Posterior vena cava (tissue), 2 donors: ENCODE measurements around the gene KRTAP19-8. TPM values are rescaled to one million over a fixed set of nuclear protein-coding genes. Genes with fewer than 3 reads are reported as not detected.

Experiments
- DNase-seq: peaks from one replicate; pipeline ENCODE4 v3.0.0-alpha.2; 2020; ENCODE audit warnings: low spot score
- intact Hi-C, 2 donors: fragments of 100-400 bp; cut with DNase I; formaldehyde crosslinking; loops; one replicate each; pipeline versions ENCODE4 v1.14.1 to v1.14.2; 2022 to 2023
- long read RNA-seq, 2 donors: library from polyadenylated mRNA; unstranded; transcript quantifications; one replicate each; pipeline ENCODE4 v2.0.0, GENCODE V29; 2020 to 2021
- total RNA-seq, 2 donors: library from RNA; stranded (reverse); fragmentation: NEBNext Ultra II Directional; extraction: Animal tissue kit (Norgen Biotek cat#: 25700); gene quantifications; one replicate each; pipeline ENCODE4 v1.2.1, GENCODE V29; 2021
- donor health status: DM: yes; HTN: yes; CAD: no.
- donor health status: DM: yes; HTN: yes; CAD: no.

The KRTAP19-8 gene, protein sequence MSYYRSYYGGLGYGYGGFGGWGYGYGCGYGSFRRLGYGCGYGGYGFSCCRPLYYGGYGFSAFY
- not detected for total RNA-seq
- long read RNA-seq, donor 1, result 0 reads
- long read RNA-seq, donor 2, result 0 reads

DNA sequence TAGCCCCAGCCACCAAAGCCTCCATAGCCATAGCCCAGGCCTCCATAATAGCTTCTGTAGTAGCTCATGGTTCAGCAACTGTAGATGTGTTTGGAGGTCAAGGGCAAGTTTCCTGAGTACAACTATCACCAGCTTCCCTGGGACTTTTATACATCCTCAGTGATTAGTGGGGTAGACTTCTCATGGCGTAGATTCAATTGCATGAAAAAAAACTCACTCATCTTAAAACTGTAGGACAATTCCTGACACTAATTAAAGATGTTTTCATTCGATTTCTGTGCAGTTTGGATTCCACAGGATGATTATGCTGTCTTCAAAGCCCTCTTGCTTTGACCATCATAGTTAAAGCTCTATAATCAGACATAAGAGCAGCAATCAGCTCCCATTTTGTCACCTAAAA lies at the start of gene KRTAP19-8:
Gene KRTAP19-8 (minus strand): TSS at position 101 of the 400 bp plus-strand sequence. CDS start 33 bp downstream, at position 68.
- no peak for DNase-seq
- intact Hi-C loops, result no loop called here

DNA sequence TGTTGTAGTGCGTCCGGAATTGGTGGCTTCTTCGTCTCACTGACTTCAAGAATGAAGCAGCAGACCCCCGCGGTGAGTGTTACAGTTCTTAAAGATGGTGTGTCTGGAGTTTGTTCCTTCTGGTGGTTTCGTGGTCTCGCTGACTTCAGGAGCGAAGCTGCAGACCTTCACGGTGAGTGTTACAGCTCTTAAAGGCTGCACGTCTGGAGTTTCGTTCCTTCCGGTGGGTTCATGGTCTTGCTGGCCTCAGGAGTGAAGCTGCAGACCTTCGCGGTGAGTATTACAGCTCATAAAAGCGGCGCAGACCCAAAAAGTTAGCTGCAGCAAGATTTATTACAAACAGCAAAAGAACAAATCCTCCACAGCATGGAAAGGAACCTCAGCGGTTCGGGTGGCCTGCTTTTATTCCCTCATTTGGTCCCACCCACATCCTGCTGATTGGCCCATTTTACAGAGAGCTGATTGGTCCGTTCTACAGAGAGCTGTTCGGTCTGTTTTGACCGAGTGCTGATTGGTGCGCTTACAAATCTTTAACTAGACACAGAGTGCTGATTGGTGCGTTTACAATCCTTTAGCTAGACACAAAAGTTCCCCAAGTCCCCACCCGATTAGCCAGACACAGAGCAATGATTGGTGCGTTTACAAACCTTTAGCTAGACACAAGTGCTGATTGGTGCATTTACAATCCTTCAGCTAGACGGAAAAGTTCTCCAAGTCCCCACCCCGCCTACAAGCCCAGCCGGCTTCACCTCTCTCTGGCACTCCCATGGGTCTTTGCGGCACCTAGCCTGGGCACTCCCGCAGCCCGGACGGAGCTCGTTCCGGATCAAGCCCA lies 49.6 kb upstream of the KRTAP19-8 start:
- DNase-seq, result no peak
- intact Hi-C loops, result no loop called here

DNA sequence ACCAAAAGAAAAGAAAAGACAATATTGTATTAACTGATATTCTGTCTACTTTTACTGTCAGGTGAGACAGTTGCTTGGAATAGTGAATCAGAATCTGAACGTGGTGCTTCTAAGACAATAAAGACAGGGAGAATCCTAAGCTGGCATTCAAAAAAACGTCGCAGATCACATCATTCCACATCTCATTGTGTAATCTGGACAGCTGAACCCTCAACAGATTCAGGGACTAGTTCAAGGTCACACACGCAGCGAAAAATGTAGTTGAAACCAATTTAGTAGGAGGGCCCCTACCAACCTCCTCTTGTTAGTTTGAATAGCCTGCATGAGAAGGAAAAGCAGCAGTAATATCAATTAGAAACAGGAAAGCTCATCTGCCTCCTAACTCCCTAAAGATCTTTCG lies 46.4 kb upstream of the KRTAP19-8 start:
- intact Hi-C loops, result no loop called here
- DNase-seq, result no peak

DNA sequence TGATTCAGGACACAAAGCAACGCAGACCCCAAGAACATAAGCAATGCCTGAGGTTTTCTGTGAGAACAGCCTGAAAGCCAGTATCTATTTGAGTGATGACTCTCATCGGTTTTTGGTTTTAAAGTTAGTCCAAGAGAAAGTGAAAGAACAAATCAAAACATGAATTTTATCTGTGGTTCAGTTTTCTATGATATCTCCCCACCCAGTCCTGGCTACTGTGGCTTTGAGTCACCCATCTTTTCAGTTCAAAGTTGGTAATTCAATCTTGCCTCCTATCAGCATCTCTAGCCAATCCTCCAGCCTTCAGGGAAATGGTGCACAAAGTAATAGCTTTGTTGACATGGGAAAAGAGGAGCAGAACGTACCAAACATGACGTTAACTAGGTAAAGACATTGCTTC lies 40.5 kb upstream of the KRTAP19-8 start:
- intact Hi-C loops, result loop anchor here in 1 of 2 donors (10.0 kb wide), 1 partner anchor 314 kb away; no protein-coding TSS in a partner anchor

DNA sequence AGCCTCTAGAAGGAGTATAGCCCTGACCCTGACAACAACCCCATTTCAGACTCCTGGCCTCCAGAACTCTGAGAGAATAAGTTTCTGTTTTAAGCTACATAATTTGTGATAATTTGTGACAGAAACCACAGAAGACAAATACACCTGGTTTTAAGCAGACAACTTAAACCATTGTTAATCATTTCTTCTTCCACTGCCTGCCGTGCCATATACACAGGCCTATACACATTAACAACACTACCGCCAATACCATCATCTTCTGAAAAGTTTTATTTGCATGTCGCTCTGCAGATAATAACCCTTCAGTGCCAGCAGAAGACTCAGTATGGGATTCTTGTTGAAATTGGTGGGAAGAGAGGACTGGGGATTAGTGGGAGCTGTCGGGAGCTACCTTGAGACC lies 39.9 kb upstream of the KRTAP19-8 start:
- intact Hi-C loops, result loop anchor here in 1 of 2 donors (10.0 kb wide), 1 partner anchor 313 kb away; no protein-coding TSS in a partner anchor
- no peak for DNase-seq

More for the DNA sequence above, 40.5 kb upstream of the KRTAP19-8 start:
- no peak for DNase-seq

DNA sequence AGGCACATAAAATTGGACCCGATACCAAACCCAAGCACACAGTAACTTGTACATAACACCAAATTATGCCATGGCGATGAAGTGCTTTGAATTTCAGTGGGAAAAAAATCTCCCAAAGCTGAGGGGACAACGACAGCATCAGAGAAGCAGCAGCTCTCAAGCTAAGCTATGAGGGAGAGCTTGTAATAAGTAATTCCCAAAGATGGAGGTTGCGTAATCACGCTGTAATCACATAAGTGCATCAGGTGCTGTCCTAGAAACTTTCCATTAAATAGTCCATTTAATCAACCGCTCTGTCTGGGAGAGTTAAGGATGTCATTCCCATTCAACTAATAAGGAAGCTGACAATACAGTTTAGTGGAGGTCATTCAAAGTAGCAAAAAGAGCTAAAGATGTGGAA lies 37.6 kb upstream of the KRTAP19-8 start:
- intact Hi-C loops, result loop anchor here in 1 of 2 donors (10.0 kb wide), 1 partner anchor 311 kb away; no protein-coding TSS in a partner anchor
- DNase-seq, result no peak

DNA sequence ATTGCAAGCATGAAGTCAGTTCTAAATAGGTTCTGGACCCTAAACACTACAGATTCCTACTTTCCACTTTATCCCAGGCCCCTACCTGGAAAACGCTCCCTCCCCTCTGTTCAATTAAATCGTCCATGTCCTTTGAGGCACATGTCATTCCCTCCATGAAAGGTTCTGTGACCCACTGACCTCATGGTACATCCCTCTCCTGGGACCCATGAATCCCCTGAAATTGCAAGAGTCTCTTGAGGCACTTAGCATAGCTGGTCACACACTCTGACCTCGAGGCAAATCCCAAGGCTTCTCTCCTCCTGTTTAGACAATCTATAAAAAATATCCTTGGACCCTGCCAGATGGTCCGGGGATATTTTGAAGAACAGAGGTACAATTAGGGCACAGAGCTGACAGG lies 34.3 kb upstream of the KRTAP19-8 start:
- DNase-seq, result no peak
- intact Hi-C loops, result loop anchor here in 1 of 2 donors (10.0 kb wide), 1 partner anchor 308 kb away; no protein-coding TSS in a partner anchor

DNA sequence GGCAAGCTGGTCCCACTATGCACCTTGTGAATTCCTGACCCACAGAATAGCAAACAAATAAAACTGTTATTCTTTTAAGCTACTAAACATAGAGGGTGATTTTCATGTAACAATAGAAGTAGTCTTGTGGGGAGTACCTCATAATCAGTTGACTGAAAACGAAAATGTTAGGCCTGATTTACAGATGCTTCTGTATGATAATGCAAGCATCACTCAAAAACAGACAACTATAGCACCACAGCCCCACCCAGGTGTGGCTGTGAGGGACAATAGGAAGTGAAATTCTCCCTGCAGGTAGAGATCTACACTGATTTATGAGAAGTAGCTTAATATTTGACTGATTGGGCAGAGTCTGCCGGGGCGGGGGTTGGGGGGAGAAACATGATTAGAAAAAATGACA lies 26.5 kb upstream of the KRTAP19-8 start:
- no peak for DNase-seq
- intact Hi-C loops, result no loop called here

DNA sequence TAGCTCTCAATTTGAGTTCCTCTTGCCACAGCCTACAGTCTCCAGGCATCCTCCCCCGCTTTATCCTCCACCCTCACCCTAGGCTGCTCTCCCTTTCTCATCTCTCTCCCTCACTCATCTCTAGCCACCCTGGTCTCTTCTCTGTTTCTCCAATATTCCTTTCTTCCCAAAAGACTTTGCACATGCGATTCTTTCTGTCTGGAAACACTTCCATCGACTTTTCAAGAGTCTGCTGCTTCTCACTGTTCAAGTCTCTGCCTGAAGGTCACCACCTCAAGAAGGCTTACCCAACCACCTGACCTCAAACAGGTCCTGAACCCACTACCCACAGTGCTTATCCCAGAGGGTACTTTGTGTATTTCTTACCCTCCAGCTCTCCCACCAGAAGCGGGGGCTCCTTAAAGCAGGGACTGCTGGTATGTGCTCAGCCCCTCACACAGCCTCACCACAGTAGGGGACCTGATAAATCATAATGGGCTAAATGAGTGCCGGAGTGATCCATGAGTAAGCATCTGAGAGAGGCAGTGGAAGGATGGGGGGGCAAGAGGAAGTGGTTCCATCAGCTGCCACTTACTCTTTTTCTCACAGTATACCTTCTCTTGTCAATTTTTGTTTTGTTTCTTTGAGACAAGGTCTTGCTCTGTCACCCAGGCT lies 14.3 kb upstream of the KRTAP19-8 start:
- intact Hi-C loops, result no loop called here
- no peak for DNase-seq

DNA sequence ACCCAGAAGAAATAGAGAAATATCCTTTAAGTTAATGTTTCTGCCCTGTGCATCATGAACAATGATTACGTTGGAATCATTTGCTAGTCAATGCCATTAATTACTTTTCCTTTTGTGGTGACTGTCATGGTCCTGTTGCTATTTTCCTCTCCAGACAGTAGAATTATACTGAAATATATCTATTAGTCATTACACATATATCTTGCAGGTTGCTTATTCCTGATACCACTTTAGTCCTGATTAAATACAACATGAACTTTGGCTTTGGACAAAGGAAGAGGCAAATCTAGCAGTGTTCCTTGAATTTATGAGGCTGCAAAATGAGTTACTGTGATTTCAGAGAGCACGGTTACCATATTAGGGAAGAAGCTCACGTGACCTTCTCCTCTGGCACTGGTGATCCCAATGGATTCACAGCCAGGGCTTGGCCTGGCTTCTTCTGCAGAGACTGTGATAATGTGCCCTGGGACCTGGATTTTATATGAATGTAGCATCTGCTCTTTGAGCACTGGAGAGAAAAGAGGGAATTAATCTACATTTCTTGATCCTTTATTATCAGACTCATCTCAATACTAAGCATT lies 12.4 kb upstream of the KRTAP19-8 start:
- DNase-seq, result no peak
- intact Hi-C loops, result no loop called here

DNA sequence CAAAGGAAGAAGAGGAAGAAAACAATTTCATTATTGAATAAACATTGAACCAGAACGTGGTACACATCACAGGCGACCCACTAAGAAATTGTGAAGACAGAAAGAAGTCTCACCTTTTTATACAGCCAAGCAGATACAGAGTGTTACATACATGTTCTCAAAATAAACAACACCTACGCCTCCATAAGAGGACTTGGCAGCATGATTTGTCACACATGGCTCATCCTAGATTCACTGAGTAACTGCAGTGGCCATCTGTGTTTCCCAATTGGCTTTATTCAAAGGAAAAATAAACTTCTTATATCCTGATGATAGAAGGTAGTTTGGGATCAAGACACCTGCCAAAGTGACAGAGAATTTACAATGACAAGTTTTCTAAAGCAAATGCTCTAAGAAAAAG lies 7.6 kb upstream of the KRTAP19-8 start:
- no peak for DNase-seq
- intact Hi-C loops, result no loop called here

DNA sequence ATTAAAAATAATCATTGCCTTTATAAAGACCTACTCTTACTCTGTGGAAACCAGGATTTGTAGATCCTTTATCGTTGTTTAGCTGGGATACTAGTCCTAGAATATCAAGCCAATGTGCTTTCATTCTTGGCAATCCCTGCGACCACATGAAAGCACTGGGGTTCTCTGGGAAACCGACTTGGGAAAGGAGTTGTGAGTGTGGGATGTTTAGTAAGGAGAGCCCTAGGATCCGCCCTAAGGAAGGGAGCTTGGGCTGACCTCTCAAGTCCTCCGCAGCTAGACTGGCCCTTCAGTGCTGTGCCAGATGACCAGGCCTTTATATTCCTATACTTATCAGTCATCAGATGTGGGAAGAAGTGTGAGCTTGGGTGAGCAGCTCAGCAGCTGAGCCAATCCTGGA lies 5.2 kb upstream of the KRTAP19-8 start:
- intact Hi-C loops, result no loop called here
- DNase-seq, result no peak

DNA sequence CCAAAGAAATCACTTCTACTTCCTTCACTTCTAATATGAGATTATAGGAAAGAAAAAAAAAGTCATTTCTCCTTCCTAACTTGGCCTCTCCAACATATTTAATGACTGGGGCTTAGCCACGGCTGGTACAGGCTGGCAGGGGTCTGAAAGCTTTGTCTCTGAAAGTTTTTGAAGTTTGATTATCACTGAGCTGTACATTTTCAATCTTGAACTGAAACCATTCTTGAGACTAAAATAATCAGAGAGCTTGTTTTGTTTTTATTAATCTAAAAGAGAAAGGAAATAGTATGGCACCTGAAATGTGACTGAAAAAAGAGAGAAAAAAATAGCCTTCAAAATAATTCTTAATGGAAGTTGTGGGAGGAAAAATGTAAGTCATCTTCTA lies 3.8 kb upstream of the KRTAP19-8 start:
- intact Hi-C loops, result no loop called here
- DNase-seq, result no peak

DNA sequence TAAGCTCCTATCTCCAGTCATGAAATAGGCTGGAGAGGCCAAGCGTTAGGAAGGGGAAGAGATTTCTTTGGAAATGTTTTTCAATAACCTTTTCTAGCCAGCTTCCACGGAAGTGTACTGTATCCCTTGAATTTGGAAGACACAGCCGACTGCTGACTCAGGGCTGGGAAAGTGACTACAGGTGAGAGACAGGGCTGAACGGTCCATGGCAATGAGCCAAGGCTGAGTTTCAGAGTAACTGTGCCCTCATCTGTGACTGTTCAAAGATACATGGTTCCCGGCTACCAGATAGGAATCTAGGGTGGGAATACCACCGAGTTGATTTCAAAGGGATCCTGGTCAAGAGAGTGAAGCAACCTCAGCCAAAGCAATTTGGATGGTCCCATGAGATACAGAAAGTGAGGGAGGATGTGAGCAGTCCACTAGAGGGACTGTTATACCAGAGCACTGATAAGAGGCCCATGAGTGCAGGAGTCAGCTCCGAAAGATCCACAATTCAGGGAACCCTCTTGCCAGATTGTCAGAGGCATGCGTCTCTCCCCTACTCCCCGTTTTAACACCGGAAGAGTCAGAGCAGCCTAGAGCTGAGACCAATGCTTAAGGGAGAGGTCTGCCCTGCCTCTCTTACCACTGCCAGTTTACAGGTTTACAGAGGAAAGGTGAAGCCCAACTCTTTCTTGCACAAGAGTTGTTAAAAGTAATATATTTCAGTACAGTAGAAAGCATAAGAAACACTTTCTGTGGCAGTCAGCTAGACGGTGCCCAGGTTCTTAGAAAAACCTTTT lies 3.2 kb upstream of the KRTAP19-8 start:
- intact Hi-C loops, result no loop called here
- no peak for DNase-seq

DNA sequence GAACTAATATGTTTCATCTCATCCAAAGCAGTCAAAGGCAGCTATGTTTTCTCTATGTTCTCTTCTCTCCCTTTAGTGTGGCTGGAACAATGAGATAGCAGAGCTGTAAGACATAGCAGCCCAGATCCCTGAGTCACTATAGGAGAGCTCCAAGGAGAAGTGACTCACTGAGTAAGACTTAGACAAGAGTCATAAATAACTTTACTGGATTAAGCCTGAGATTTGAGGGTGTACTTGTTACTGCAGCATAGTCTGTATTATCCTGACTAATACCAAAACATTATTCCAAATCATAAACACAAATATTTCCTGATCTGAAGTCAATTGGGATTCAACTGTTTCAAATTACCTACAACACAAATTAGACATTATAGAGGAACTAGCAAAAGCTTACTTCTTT lies 3.9 kb downstream of the KRTAP19-8 start:
- no peak for DNase-seq
- intact Hi-C loops, result no loop called here

DNA sequence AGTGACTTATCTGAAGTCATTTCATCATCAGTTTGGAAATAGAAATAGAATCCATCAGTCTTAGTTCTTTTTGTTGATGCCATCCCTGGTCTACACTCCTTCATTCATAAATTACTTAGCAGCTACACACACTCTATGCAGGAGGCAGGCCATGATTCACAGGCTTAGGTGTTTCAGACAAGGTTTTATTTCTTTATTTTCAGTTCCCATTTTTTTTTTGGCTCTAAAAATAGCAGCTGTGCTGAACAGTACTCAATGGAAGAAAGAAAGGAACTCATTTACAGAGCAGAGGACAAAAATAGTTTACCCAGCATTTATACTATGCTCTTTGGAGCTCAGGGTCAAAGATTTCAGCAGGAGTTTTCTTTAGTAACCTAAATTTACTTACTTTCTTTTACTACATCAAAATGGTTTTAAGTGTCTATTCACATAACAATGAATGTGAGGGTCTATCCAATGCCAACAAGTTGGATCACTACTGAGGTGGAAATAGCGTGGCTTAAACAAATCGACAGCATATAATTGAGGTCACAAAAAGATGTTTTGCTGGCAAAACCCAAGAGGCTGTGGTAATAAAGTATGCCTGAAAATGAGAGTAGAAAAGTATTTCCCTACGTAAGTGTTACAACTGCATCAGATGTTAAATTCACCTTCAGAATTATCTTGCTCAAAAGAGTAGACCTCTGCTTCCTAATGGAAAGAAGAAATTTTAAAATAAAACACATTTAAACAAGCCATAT lies 7.7 kb downstream of the KRTAP19-8 start:
- no peak for DNase-seq
- intact Hi-C loops, result no loop called here

DNA sequence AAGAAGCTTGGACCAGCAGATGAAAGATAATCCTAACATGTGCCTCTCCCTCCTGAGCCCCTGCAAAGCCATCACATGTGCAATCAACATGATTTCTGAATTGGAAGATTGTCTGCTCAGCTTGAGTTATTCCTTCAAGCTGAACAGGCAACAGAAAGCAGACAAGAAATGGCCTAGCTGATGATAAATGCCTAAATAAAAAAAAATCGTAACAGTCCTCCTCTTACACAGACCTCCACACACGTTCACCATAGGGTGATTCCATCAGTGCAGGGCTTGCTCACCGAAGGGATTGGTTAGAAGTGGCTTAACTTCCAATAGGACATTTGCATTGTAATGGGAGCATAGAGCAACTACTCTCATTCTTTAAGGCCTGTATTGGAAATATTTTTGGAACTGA lies 14.6 kb downstream of the KRTAP19-8 start:
- intact Hi-C loops, result no loop called here
- DNase-seq, result no peak

DNA sequence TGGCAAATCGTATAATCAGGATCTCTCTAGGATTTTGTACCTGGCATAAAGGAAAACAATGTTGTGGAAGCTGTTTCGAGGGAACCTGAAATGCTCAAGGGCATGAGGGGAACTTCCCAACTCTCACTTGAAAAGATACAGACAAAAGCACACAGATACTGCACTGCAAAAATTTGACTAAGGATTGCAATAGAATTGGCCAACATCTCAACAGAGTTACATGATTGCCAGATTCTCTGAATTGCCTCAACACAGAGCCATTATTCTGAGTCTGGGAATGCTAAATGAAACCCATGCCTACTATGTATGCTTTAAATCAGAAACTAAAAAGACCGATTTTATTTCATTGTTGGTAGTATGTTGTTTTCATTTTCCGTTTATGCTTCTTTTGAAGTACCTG lies 16.0 kb downstream of the KRTAP19-8 start:
- no peak for DNase-seq
- intact Hi-C loops, result no loop called here

DNA sequence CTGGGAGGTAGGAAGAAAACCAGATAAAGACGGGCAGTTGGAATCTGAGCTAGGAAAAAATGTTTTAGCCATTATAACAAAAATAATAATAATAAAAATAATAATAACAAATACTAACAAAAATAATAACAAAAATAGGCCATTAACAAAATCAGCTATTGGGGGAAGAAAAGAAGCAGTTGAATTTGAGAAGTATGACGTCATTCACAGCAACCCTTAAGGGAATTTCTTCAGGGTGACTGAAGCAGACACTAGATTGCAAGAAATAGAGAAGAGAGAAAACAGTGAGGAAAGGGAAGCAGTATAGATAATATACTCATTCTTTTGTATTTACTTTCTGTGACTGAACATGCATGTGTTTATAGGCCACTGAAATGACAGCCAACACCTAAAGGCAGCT lies 20.0 kb downstream of the KRTAP19-8 start:
- intact Hi-C loops, result no loop called here
- DNase-seq, result no peak
